ENCODE measurements around the gene HSPE1. TPM values are rescaled to one million over a fixed set of nuclear protein-coding genes. Genes with fewer than 3 reads are reported as not detected.

Gene HSPE1
- total RNA-seq, 1 experiment from 2014 or later, result 278 TPM

DNA sequence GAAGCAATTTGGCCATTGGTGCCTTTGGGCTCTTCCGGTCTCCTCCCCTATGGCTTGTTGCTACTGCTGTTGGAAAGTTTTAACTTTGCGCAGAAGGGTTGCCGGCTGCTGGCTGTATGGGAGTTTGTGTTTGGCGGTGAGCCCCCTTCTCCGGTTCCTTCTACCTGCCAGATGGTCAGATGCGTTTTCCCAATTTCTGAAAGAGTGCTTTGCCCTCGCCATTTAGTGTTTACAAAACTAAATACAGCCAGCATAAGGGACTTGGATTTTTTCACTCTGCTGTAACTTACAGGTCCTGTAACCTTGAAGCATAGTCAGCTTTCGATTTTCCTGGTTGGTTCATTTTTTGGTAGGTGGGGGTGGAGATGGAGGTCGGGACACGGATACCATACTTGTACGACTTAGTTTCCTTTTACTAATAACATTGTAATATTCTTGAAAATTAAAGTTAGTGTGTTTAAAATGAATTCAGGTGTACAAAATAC is 46.2 kb upstream of the HSPE1 start:
- Histone ChIP-seq H3K27me3 (ENCODE audit: control insufficient read depth, insufficient read depth, low read length) (no peaks in the 10 kb centered on the region), H3K4me3 (ENCODE audit: low read depth in 2 of 2, low read length in 2 of 2) (peak overlapping the region; percentile 77 to 85), H3K4me1 (ENCODE audit: control insufficient read depth, insufficient read depth, low read length) (peaks cover 6% of the 10 kb centered on the region), H3K27ac (ENCODE audit: low read length) (peak overlapping the region; percentile 88), H3K36me3 (ENCODE audit: control insufficient read depth, insufficient read depth, low read length) (no peaks in the 10 kb centered on the region; the same call in 1 of the 2 replicates), H3K9me3 (ENCODE audit: control insufficient read depth, insufficient read depth, low read depth, low read length) (no peaks in the 10 kb centered on the region)
- intact Hi-C loops (cut with micrococcal nuclease; ENCODE audit: unreplicated experiment), result loop anchor here (1.0 kb wide), 1 partner anchor 18 kb away; no protein-coding TSS in a partner anchor
- ChIA-PET POLR2A (no interaction called here), CTCF (no interaction called here)
- peak; percentile 62 for ATAC-seq
- DNase-seq (ENCODE audit: low read depth, low spot score), result peak; percentile 32
- BruUV-seq (replicated peaks), result no TSS peak
- TF ChIP-seq REST (IDR thresholded peaks at IDR 0.05; ENCODE audit: insufficient read depth in 1 of 2, low read depth in 2 of 2, low read length in 1 of 2), result no peak
- 0 out of 2 replicates have a peak, but pooled peaks have one; percentile 32 for TF ChIP-seq SIN3A (IDR thresholded peaks at IDR 0.05; ENCODE audit: borderline replicate concordance, insufficient read depth, low read depth, low read length)
- no peak for TF ChIP-seq POLR2AphosphoS5 (IDR thresholded peaks at IDR 0.05; ENCODE audit: low read depth, low read length)
- TF ChIP-seq TCF7L2 (IDR thresholded peaks at IDR 0.05; ENCODE audit: low read depth, low read length), result no peak
- in situ Hi-C loops (cut with HindIII; ENCODE audit: low pct_unique_long_range_greater_than_20kb, low sequenced_read_pairs), result no loop called here

GRCh38 chr2:197454923-197455322 is 45.3 kb upstream of the HSPE1 start:
- peak overlapping the region; percentile 77 to 85 for H3K4me3 ChIP-seq (ENCODE audit: low read depth in 2 of 2, low read length in 2 of 2)
- ChIA-PET POLR2A (interaction anchor here (0.6 kb wide), 2 partner anchors 22 to 36 kb away, joined by 3 read pairs; no protein-coding TSS in a partner anchor), CTCF (no interaction called here)
- peaks cover 6% of the 10 kb centered on the region for H3K4me1 ChIP-seq (ENCODE audit: control insufficient read depth, insufficient read depth, low read length)
- intact Hi-C loops (cut with micrococcal nuclease; ENCODE audit: unreplicated experiment) (loop anchor here (1.0 kb wide), 1 partner anchor 19 kb away; no protein-coding TSS in a partner anchor), in situ Hi-C loops (cut with HindIII; ENCODE audit: low pct_unique_long_range_greater_than_20kb, low sequenced_read_pairs) (no loop called here)
- ATAC-seq, result no peak
- no peak for DNase-seq (ENCODE audit: low read depth, low spot score)
- no peaks in the 10 kb centered on the region for H3K9me3 ChIP-seq (ENCODE audit: control insufficient read depth, insufficient read depth, low read depth, low read length)
- H3K27me3 ChIP-seq (ENCODE audit: control insufficient read depth, insufficient read depth, low read length), result no peaks in the 10 kb centered on the region
- TF ChIP-seq SIN3A (IDR thresholded peaks at IDR 0.05; ENCODE audit: borderline replicate concordance, insufficient read depth, low read depth, low read length) (no peak), POLR2AphosphoS5 (IDR thresholded peaks at IDR 0.05; ENCODE audit: low read depth, low read length) (no peak), TCF7L2 (IDR thresholded peaks at IDR 0.05; ENCODE audit: low read depth, low read length) (no peak), REST (IDR thresholded peaks at IDR 0.05; ENCODE audit: insufficient read depth in 1 of 2, low read depth in 2 of 2, low read length in 1 of 2) (no peak)
- TF ChIP-seq, protein P1, sequence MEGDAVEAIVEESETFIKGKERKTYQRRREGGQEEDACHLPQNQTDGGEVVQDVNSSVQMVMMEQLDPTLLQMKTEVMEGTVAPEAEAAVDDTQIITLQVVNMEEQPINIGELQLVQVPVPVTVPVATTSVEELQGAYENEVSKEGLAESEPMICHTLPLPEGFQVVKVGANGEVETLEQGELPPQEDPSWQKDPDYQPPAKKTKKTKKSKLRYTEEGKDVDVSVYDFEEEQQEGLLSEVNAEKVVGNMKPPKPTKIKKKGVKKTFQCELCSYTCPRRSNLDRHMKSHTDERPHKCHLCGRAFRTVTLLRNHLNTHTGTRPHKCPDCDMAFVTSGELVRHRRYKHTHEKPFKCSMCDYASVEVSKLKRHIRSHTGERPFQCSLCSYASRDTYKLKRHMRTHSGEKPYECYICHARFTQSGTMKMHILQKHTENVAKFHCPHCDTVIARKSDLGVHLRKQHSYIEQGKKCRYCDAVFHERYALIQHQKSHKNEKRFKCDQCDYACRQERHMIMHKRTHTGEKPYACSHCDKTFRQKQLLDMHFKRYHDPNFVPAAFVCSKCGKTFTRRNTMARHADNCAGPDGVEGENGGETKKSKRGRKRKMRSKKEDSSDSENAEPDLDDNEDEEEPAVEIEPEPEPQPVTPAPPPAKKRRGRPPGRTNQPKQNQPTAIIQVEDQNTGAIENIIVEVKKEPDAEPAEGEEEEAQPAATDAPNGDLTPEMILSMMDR (IDR thresholded peaks at IDR 0.05), result no peak
- peak overlapping the region; percentile 88 for H3K27ac ChIP-seq (ENCODE audit: low read length)
- BruUV-seq (replicated peaks), result no TSS peak
- H3K36me3 ChIP-seq (ENCODE audit: control insufficient read depth, insufficient read depth, low read length), result peaks cover 2% of the 10 kb centered on the region; the same call in 1 of the 2 replicates
